GM11168 (cell line): ENCODE data around the gene HAND2.

Experiments
- in situ Hi-C: fragments of 300-500 bp; cut with MboI; formaldehyde crosslinking; loops from one replicate; pipeline ENCODE4 v1.12.0; 2022; ENCODE audit warnings: low sequenced_read_pairs; ENCODE audit not compliant: unreplicated experiment

The HAND2 gene

DNA sequence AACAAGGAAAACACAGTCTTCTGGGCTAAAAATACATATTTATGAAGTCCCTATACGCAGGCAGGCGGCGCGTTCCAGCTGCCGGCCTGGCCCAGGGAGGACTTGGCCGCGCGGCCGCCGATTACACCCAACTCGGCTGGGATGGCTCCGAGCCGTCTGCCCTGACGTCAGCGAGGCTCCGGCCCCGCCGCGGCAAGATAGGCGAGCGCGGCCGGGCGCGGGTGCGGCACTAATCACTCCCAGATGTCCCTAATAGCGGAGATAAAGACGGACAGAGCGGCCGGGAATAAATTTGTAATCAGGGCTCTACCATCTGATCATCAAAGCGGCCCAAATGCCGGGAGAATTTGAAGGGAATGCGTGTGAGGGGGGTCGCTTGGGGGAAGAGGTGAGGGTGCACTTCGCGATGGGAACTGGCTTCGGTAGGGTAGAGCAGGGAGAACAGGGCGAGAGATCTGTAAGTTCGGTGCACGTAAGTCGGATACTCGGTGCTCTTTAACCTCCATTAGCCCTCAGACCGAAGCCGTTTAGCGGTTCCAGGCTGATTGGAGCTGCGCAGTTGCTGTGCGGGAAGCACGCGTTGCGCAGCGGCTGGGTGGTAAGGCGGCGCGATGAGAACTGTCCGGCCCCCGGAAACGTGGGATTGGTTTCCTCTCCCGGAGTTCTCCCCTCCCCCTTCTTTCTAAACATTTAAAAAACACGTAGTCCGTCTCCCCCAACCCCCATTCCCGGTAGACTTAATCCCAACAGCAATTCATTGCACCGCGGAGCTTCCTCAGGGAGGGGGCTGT is 7.7 kb downstream of the HAND2 start:
- in situ Hi-C loops, result no loop called here

- in situ Hi-C loops, result no loop called here
Observed at GRCh38 chr4:173521467-173522159, 8.4 kb downstream of the HAND2 start.

DNA sequence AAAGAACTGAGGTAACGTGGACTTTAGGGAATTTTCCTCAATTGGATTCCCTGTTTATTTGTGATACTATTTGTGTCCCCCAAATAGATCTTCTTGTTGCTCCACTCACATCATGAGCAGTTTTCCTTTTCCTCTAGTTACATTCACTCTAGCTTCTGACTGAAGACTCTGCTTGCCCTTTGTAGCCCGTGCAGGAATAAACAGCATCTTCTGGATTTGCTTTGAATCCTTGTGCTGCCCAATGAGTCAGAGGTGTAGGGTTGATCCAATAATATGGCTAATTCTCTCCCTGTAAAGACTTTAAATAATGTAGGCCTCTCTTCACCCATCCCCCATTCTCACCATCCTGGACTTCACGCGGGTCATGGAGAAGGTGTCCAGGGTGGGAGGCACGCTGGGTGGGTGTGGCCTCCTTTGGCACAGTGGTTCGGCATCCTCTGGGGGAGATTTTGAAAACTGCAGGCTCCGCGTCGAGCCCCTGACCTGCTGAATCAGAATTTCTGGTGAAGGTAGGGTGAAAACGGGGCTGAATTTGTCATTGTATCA is 9.0 kb downstream of the HAND2 start:
- in situ Hi-C loops, result no loop called here

GRCh38 chr4:173519111-173520101 is 10.6 kb downstream of the HAND2 start:
- in situ Hi-C loops, result no loop called here

DNA sequence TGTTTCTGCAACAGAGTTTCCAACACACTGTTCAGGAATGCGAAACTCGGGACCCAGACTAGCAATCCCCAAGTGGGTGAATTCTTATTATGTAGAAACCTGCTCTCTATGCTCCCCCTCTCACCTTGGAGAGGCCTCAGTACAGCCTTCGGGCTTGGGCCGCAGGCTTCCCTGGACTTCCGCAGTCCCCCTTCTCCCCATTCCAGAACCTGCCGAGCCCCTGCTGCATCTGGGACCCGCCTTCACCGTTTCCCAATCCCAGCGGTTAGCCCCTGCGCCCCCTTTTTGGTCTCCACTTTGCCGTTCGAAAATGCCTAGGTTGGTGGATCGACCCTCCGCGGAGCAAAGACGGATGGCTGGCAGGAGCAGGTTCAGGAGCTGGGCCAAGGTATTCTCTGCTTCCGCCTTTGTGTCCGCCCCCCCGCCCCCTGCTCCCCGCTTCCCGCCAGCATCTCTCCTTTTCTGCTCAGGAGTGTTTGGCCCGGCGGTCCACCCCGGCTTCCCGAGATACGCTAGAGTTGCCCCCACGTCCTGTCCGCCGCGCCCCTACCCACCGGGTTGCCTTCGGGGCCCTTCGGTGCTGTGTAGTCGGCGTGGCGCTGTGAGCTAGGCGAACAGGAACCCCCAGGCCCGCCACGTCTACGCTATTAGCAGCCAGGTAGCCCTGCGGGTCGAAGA is 11.5 kb downstream of the HAND2 start:
- in situ Hi-C loops, result no loop called here

DNA sequence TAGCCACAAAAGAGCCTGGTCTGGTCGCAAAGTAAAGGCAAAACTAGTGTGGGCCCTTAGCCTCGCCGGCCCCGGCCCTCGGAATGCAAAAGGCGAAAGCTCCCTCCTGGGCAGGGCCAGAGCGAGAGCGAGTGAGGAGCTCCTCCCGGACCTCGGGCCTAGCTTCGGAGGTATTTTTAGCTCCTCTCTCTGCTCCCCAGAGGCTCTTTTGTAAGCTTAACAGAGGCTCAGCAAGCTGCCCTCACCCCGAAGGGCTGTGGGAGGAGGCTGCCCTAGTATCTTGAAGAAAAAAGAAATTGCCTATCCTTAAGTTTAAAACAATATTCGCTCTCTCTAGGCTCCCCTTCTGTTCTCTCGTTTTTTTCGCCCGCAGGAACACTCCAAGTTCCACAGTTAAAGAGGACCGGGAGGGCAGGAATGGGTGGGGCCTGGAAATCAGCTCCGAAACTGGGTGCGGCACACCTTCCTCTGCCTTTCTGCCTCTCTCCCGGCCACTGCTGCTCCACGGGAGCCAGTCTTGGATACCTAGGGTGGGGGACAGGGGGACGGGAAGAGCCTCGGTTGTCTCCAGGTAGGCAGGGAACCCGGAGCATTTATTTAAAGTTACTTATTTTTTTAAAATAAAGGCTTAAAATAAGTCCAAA is 12.1 kb downstream of the HAND2 start:
- in situ Hi-C loops, result no loop called here

GRCh38 chr4:173516621-173517524 is 13.2 kb downstream of the HAND2 start:
- in situ Hi-C loops, result no loop called here

DNA sequence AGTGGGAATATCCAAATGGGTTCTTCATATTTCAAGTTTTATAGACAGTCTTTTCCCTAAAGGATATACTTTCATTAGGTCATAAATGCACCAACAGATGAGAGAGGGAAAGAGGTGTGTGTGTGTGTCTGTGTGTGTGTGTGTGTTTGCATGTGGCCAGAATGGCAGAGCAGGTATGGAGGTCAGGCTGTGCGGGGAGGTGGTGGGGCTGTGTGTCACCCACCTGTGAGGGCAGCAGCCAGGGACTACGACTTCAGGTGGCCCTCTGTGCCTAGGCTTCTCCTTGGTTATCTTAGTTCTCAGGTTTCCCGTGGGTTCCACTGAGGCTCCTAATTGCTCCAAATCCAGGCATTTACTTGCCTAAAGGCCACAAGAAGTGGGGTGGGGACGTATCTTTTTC is 14.6 kb downstream of the HAND2 start:
- in situ Hi-C loops, result no loop called here

DNA sequence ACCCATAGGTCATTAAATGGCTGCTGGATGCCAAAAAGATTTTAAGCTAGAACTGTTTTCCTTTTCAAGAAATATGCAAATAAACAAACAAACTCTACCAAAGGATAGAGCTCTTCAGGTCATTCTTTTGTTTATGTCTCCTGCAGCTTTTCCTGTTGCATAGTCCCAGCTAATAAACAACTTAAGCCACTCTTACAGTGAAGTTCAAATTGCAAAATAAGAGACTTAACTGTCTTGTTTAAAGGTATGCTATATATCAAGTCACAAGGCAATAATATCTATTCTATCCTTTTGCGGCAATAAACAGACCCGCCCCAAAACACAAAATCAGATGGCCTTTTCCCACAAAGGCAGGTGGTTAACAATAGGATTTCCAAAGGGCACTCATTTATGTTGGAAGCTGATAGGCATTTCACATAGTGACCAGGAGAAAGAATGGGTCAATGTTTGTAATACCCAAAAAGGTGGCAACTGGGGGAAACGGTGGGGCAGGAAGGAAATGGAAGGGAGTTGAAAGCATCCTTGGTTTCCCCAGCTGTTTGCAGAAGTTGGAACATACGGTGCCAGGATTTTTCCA is 15.3 kb downstream of the HAND2 start:
- in situ Hi-C loops, result no loop called here

- in situ Hi-C loops, result no loop called here
Observed at GRCh38 chr4:173513651-173514050, 16.4 kb downstream of the HAND2 start.

DNA sequence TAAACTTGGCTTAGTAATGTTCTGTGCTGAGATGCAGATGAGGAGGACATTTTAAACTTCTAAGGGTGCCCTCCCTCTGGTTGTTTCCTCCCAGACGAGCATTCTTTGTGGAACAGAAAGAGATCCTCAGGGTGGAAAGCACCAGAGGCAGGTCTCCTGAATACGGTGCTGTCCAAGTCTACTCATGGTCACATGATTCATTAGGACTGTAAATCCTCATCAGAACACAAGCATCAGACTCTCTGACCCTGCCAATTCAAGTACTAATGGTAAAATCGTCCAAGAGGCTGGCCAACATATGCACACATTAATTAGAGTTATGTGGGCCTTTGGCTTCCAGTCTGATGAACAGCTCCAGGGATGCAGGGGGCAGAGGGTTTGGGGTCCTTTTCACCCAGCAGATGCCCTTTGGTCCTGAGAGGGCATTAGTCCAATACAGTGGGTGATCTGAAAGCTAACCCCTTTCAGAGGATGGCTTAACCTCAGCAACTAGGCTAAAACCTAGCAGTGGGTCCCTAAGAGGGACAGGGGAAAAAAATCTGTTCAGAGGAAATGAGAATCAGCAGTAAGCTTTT is 18.2 kb downstream of the HAND2 start:
- in situ Hi-C loops, result no loop called here

GRCh38 chr4:173509036-173510001 is 20.7 kb downstream of the HAND2 start:
- in situ Hi-C loops, result no loop called here

- in situ Hi-C loops, result no loop called here
Observed at GRCh38 chr4:173508386-173509035, 21.5 kb downstream of the HAND2 start.

- in situ Hi-C loops, result no loop called here
Observed at GRCh38 chr4:173507471-173508385, 22.3 kb downstream of the HAND2 start.

GRCh38 chr4:173506597-173507211 is 23.3 kb downstream of the HAND2 start:
- in situ Hi-C loops, result no loop called here
